Measurements from ENCODE around the gene ANOS1.
"Not testable (repeated sequence)": the region's sequence is repeated elsewhere in the genome, so short reads cannot be mapped to it uniquely, and the experiment has no call there.

Gene ANOS1

GRCh38 chrX:8627796-8628195 lies 104.1 kb downstream of the ANOS1 start:
- DNase-seq (no peak), ATAC-seq (no peak)

GRCh38 chrX:8607326-8607725 lies 124.6 kb downstream of the ANOS1 start:
- DNase-seq (no peak), ATAC-seq (no peak)

DNA sequence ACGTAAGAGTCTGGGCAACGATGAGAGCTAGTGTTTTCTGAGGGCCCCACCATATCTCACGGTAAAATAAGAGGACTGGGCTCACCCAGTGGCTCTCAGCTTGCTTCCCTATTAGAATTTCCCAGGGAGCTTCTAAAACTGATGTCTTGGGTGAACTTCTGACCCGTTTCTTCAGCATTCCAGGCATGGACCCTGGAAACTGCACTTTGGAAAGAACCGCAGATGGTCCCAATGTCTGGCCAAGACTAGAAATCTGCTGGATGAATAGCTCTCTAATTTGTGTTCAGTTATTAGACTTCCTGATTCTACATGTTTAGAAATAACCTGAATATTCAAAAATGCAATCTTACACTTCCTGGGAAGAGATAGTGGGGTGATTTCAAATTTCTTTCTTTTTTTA lies 127.8 kb downstream of the ANOS1 start:
- ATAC-seq: no peak
- DNase-seq: no peak

GRCh38 chrX:8591501-8591900 lies 140.4 kb downstream of the ANOS1 start:
- ATAC-seq (no peak), DNase-seq (no peak)

DNA sequence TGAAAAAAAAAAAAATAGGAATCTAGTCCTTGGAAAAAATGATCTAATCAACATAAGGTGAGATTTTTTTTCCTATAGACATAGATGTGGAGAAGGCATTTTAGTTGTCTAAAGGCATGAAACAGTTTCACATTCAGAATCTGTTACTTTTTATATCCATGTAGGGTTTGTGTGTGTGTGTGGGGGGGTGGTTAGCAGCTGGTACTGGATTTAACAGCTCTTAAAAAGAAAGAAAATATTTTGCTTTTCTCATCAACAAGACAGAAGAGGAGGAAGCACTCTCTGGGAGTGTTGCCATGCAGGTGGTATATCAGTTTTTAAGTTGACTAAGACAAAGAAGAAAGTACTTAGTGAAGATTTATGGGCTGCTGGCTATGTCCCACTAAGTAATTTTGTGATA lies 145.0 kb downstream of the ANOS1 start:
- ATAC-seq: no peak
- no peak for DNase-seq

DNA sequence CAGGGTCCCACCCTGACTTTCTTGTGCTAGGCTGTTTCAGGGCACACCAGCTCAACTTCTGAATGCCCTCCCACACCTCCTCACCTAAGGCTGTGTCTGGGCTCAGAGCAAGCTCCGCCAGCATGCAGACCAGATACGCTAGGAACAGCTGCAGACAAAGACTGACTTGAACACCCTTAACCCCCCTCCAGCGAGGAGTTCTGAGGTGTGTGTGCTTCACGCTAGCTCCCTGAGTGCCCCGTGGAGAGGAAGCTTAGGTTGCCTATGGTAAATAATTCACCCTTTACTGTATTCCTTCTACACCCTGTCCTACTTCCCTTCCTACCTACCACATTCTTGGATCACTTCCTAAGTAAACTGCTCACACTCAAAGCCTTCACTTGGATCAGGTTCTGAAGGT lies 152.3 kb downstream of the ANOS1 start:
- DNase-seq (no peak), ATAC-seq (no peak)

- ATAC-seq (no peak), DNase-seq (no peak)
Measured at GRCh38 chrX:8576821-8577220, 155.1 kb downstream of the ANOS1 start.

DNA sequence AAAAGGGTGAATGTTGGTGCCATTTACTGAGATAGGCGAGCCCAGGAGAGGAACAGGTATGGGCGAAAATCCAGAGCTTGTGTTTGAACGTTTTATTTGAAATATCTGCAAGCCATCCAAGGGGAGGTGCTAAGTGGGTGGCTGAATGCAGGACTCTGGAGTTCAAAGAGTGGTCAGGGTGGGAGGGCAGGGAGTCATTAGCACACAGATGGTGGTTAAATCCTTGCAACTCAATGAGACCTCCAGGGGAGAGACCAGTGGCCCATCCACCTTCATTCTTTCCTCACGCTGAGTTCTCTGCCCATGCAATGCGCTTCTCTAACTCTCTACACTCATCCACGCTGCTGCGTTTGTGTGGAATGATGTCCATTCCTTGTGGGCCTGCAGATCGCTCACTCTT lies 166.2 kb downstream of the ANOS1 start:
- no peak for ATAC-seq
- no peak for DNase-seq

GRCh38 chrX:8548446-8548845 lies 183.5 kb downstream of the ANOS1 start:
- ATAC-seq: no peak
- DNase-seq: no peak

GRCh38 chrX:8546715-8547114 lies 185.2 kb downstream of the ANOS1 start:
- DNase-seq: no peak
- no peak for ATAC-seq

GRCh38 chrX:8520791-8521190 lies 211.1 kb downstream of the ANOS1 start:
- DNase-seq (no peak), ATAC-seq (no peak)

- no peak for ATAC-seq
Measured at GRCh38 chrX:8520178-8520577, 211.8 kb downstream of the ANOS1 start.

GRCh38 chrX:8504451-8504850 lies 227.5 kb downstream of the ANOS1 start:
- ATAC-seq (no peak), DNase-seq (no peak)

More at GRCh38 chrX:8520178-8520577, 211.8 kb downstream of the ANOS1 start:
- DNase-seq: no peak

DNA sequence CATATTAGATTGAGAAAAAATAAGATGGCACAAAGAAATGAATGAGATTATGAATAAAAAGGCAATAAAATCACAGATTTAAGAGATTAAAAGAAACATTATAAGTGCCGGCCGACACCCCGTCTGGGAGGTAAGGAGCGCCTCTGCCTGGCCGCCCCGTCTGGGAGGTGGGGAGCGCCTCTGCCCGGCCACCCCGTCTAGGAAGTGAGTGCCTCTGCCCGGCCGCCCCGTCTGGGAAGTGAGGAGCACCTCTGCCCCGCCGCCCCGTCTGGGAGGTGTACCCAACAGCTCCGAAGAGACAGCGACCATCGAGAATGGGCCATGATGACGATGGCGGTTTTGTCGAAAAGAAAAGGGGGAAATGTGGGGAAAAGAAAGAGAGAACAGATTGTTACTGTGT lies 229.8 kb downstream of the ANOS1 start:
- not testable (repeated sequence) for ATAC-seq

GRCh38 chrX:8500203-8500602 lies 231.7 kb downstream of the ANOS1 start:
- DNase-seq: no peak
- no peak for ATAC-seq

More for the DNA sequence above, 229.8 kb downstream of the ANOS1 start:
- not testable (repeated sequence) for DNase-seq

- not testable (repeated sequence) for DNase-seq, ATAC-seq
Measured at GRCh38 chrX:8495036-8495435, 236.9 kb downstream of the ANOS1 start.

DNA sequence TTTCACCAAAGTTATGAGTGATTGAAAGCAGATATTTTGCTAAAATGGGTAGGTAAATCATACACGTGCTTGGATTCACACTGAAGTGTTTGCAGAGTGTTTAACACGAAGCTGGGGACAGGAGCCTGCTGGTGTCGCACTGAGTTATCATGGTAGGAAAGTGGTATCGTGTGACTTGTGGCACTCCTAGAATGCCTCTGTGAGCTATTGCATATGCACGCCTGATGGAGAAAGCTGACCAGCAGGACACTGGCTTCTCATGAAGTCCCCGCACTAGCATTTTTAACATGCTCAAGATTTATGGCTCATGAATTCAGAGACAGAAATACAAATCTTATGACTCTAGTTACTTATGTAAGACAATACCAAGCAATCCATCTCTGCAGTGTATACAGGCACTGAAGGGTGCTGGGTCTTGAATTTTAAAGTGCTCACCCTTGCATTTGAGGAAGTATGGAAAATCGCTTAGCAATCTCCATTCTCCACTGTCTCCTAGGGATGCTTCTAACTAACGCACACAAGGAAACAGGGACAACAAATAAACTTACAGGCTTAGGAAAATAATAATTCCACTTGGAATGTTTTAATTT lies 247.5 kb downstream of the ANOS1 start:
- no peak for DNase-seq
- ATAC-seq: no peak

Measured in stimulated activated naive CD8-positive, alpha-beta T cell treated with anti-CD3 and anti-CD28 coated beads, Interleukin-15, Interleukin-2, amounts not matched to agents 100 U/mL and 50 U/mL, for 24 hours (primary cell).